Mucosa of stomach (tissue), 1 donor: ENCODE measurements around the gene UBTD2.

Source experiments
- H3K27me3 ChIP-seq: one replicate; pipeline ENCODE4 v1.7.0; 2013; ENCODE audit warnings: mild to moderate bottlenecking, low read length; ENCODE audit not compliant: control insufficient read depth, insufficient read depth
- H3K36me3 ChIP-seq: one replicate; pipeline ENCODE4 v1.7.0; 2013; ENCODE audit warnings: low read length; ENCODE audit not compliant: control insufficient read depth, insufficient read depth
- H3K4me1 ChIP-seq: one replicate; pipeline ENCODE4 v1.7.0; 2013; ENCODE audit warnings: mild to moderate bottlenecking, low read length; ENCODE audit not compliant: control insufficient read depth, insufficient read depth
- H3K4me3 ChIP-seq: one replicate; pipeline ENCODE4 v1.7.0; 2013; ENCODE audit warnings: low read length
- H3K9ac ChIP-seq: one replicate; pipeline ENCODE4 v1.7.0; 2013; ENCODE audit warnings: mild to moderate bottlenecking, low read length, moderate library complexity
- H3K9me3 ChIP-seq: one replicate; pipeline ENCODE4 v1.7.0; 2013; ENCODE audit warnings: mild to moderate bottlenecking, low read length, moderate library complexity; ENCODE audit not compliant: control insufficient read depth
- donor health status: Pancreatic carcinoma.

Gene UBTD2

GRCh38 chr5:172285226-172286143 lies 1.9 kb upstream of the UBTD2 start:
- no peak overlapping the region for H3K4me3 ChIP-seq
- no peak overlapping the region for H3K9ac ChIP-seq
- H3K27me3 ChIP-seq, result no peaks in the 10 kb centered on the region
- no peaks in the 10 kb centered on the region for H3K9me3 ChIP-seq
- H3K4me1 ChIP-seq, result peaks cover 9% of the 10 kb centered on the region
- H3K36me3 ChIP-seq, result no peaks in the 10 kb centered on the region

GRCh38 chr5:172284611-172284980 lies 1.0 kb upstream of the UBTD2 start:
- Histone ChIP-seq H3K4me3 (peak overlapping the region; percentile 64), H3K27me3 (no peaks in the 10 kb centered on the region), H3K36me3 (no peaks in the 10 kb centered on the region), H3K9me3 (no peaks in the 10 kb centered on the region), H3K4me1 (peaks cover 9% of the 10 kb centered on the region), H3K9ac (peak overlapping the region; percentile 76)

GRCh38 chr5:172283862-172284610 lies 472 bp upstream of the UBTD2 start:
- H3K36me3 ChIP-seq, result no peaks in the 10 kb centered on the region
- H3K4me3 ChIP-seq, result peak overlapping the region; percentile 64
- no peaks in the 10 kb centered on the region for H3K27me3 ChIP-seq

GRCh38 chr5:172282272-172283019 lies 1.1 kb downstream of the UBTD2 start:
- Histone ChIP-seq H3K4me1 (peaks cover 10% of the 10 kb centered on the region), H3K27me3 (no peaks in the 10 kb centered on the region), H3K9ac (peak overlapping the region; percentile 82), H3K36me3 (no peaks in the 10 kb centered on the region), H3K9me3 (no peaks in the 10 kb centered on the region), H3K4me3 (peak overlapping the region; percentile 54)

More at GRCh38 chr5:172283862-172284610, 472 bp upstream of the UBTD2 start:
- no peaks in the 10 kb centered on the region for H3K9me3 ChIP-seq
- peak overlapping the region; percentile 76 for H3K9ac ChIP-seq
- H3K4me1 ChIP-seq, result peaks cover 9% of the 10 kb centered on the region

GRCh38 chr5:172281346-172281745 lies 2.2 kb downstream of the UBTD2 start:
- Histone ChIP-seq H3K36me3 (no peaks in the 10 kb centered on the region), H3K4me1 (peaks cover 14% of the 10 kb centered on the region), H3K9ac (no peak overlapping the region), H3K9me3 (no peaks in the 10 kb centered on the region), H3K27me3 (no peaks in the 10 kb centered on the region), H3K4me3 (no peak overlapping the region)

GRCh38 chr5:172280929-172281328 lies 2.6 kb downstream of the UBTD2 start:
- Histone ChIP-seq H3K36me3 (no peaks in the 10 kb centered on the region), H3K4me1 (peaks cover 14% of the 10 kb centered on the region), H3K27me3 (no peaks in the 10 kb centered on the region), H3K9ac (no peak overlapping the region), H3K9me3 (no peaks in the 10 kb centered on the region), H3K4me3 (no peak overlapping the region)

- Histone ChIP-seq H3K27me3 (no peaks in the 10 kb centered on the region), H3K36me3 (no peaks in the 10 kb centered on the region), H3K9me3 (no peaks in the 10 kb centered on the region), H3K4me3 (no peak overlapping the region), H3K4me1 (peaks cover 14% of the 10 kb centered on the region), H3K9ac (no peak overlapping the region)
Observed at GRCh38 chr5:172280317-172280716, 3.2 kb downstream of the UBTD2 start.

GRCh38 chr5:172278356-172278755 lies 5.2 kb downstream of the UBTD2 start:
- H3K4me1 ChIP-seq, result peaks cover 14% of the 10 kb centered on the region
- H3K27me3 ChIP-seq, result no peaks in the 10 kb centered on the region
- no peak overlapping the region for H3K9ac ChIP-seq
- no peaks in the 10 kb centered on the region for H3K36me3 ChIP-seq
- H3K4me3 ChIP-seq, result no peak overlapping the region
- H3K9me3 ChIP-seq, result no peaks in the 10 kb centered on the region

GRCh38 chr5:172276214-172276613 lies 7.3 kb downstream of the UBTD2 start:
- H3K4me1 ChIP-seq, result peaks cover 4% of the 10 kb centered on the region
- no peaks in the 10 kb centered on the region for H3K36me3 ChIP-seq
- H3K4me3 ChIP-seq, result no peak overlapping the region
- H3K9me3 ChIP-seq, result no peaks in the 10 kb centered on the region
- no peaks in the 10 kb centered on the region for H3K27me3 ChIP-seq
- H3K9ac ChIP-seq, result no peak overlapping the region

- H3K4me1 ChIP-seq, result peaks cover 4% of the 10 kb centered on the region
- H3K27me3 ChIP-seq, result no peaks in the 10 kb centered on the region
- no peak overlapping the region for H3K4me3 ChIP-seq
- no peaks in the 10 kb centered on the region for H3K9me3 ChIP-seq
- H3K36me3 ChIP-seq, result no peaks in the 10 kb centered on the region
- H3K9ac ChIP-seq, result no peak overlapping the region
Observed at GRCh38 chr5:172274951-172275753, 8.4 kb downstream of the UBTD2 start.

- no peak overlapping the region for H3K9ac ChIP-seq
- no peak overlapping the region for H3K4me3 ChIP-seq
- H3K27me3 ChIP-seq, result no peaks in the 10 kb centered on the region
- no peaks in the 10 kb centered on the region for H3K4me1 ChIP-seq
- no peaks in the 10 kb centered on the region for H3K9me3 ChIP-seq
- no peaks in the 10 kb centered on the region for H3K36me3 ChIP-seq
Observed at GRCh38 chr5:172267943-172268342, 15.6 kb downstream of the UBTD2 start.
